Caco-2 (cell line): Measurements from ENCODE around the gene ZC3H14. TPM values are rescaled to one million over a fixed set of nuclear protein-coding genes. Genes with fewer than 3 reads are reported as not detected.
A peak's percentile ranks its signal among the peaks of the same experiment; 100 is the strongest.

Experiments
- BruUV-seq: library from RNA; stranded (reverse); fragments of 400-500 nt; replicated peaks from 2 replicates; lab custom pipeline; 2021; lab: Mats Ljungman, UMichigan
- CTCF ChIA-PET: fragments of 300-600 bp; sonication (Branson Sonifier 250); formaldehyde crosslinking; loops from one replicate; lab custom pipeline; 2022; ENCODE audit warnings: antibody characterized with exemption; lab: Charles Lee
- POLR2A ChIA-PET: fragments of 300-600 bp; sonication (Branson Sonifier 250); formaldehyde crosslinking; loops from one replicate; lab custom pipeline; 2022; ENCODE audit warnings: antibody characterized with exemption; lab: Charles Lee
- DNase-seq, 2 experiments: peaks; one replicate each; pipeline versions ENCODE4 v3.0.0 to v3.0.0-alpha.2; 2020 to 2022
- H3K27me3 ChIP-seq: replicated peaks from 2 replicates; pipeline ENCODE4 v1.6.0; 2011; ENCODE audit warnings: low read length; ENCODE audit not compliant: control insufficient read depth, insufficient read depth
- H3K36me3 ChIP-seq: 2 replicates; pipeline ENCODE4 v1.5.1; 2011; ENCODE audit warnings: low read length; ENCODE audit not compliant: control insufficient read depth, insufficient read depth
- H3K4me1 ChIP-seq: fragments of 250-450 bp; sonication (Bioruptor Pico); 2 replicates; pipeline ENCODE4 v1.5.1; 2020; ENCODE audit warnings: mild to moderate bottlenecking
- H3K4me3 ChIP-seq: 2 replicates; pipeline ENCODE4 v1.5.1; 2011; ENCODE audit warnings: low read depth, mild to moderate bottlenecking, control low read depth, low read length
- H3K9me3 ChIP-seq: fragments of 250-450 bp; sonication (Bioruptor Pico); 2 replicates; pipeline ENCODE4 v1.5.1; 2020; ENCODE audit warnings: mild to moderate bottlenecking, moderate library complexity
- H3K27ac Mint-ChIP-seq: one replicate; pipeline ENCODE4 v1.8.0; 2022; ENCODE audit warnings: mixed read lengths; ENCODE audit not compliant: unreplicated experiment
- H3K27me3 Mint-ChIP-seq: one replicate; pipeline ENCODE4 v1.8.0; 2022; ENCODE audit warnings: mixed read lengths; ENCODE audit not compliant: insufficient read depth, unreplicated experiment
- H3K36me3 Mint-ChIP-seq: one replicate; pipeline ENCODE4 v1.8.0; 2022; ENCODE audit warnings: mild to moderate bottlenecking, mixed read lengths; ENCODE audit not compliant: insufficient read depth, unreplicated experiment
- H3K4me1 Mint-ChIP-seq: one replicate; pipeline ENCODE4 v1.8.0; 2022; ENCODE audit warnings: low read depth, mixed read lengths; ENCODE audit not compliant: unreplicated experiment
- H3K4me3 Mint-ChIP-seq: one replicate; pipeline ENCODE4 v1.8.0; 2022; ENCODE audit warnings: mild to moderate bottlenecking, moderate library complexity, mixed read lengths; ENCODE audit not compliant: unreplicated experiment
- H3K9me3 Mint-ChIP-seq: one replicate; pipeline ENCODE4 v1.8.0; 2022; ENCODE audit warnings: mixed read lengths; ENCODE audit not compliant: unreplicated experiment
- CTCF ChIP-seq, 2 experiments: fragments of 200-600 bp in 1 of 2; IDR thresholded peaks; 1 replicate in 1 of 2; 2 replicates in 1 of 2; pipeline versions ENCODE4 v1.5.1 to v1.8.0; 2011 to 2022; ENCODE audit warnings: antibody characterized with exemption in 1 of 2, control low read depth in 1 of 2, inconsistent platforms in 1 of 2, low read depth in 1 of 2, low read length in 1 of 2, mild to moderate bottlenecking in 1 of 2, moderate library complexity in 1 of 2; ENCODE audit not compliant: insufficient read depth in 1 of 2, severe bottlenecking in 1 of 2, unreplicated experiment in 1 of 2
- intact Hi-C: fragments of 100-400 bp; cut with micrococcal nuclease; formaldehyde crosslinking; loops from one replicate; pipeline ENCODE4 v1.10.0; 2022; ENCODE audit not compliant: unreplicated experiment
- total RNA-seq: library from RNA; stranded (reverse); gene quantifications from 2 replicates; pipeline ENCODE4 v1.2.3, GENCODE V29; 2022

The ZC3H14 gene
- total RNA-seq, 1 experiment from 2014 or later = 77.1 TPM

GRCh38 chr14:88559852-88560251, 3.0 kb upstream of the ZC3H14 start:
- intact Hi-C loops = loop anchor here (1.0 to 5.0 kb wide), 6 partner anchors 68 to 613 kb away; partner anchors contain the start of gene SPATA7
- BruUV-seq = no TSS peak
- peaks cover 22% of the 10 kb centered on the region for H3K4me1 ChIP-seq

GRCh38 chr14:88562532-88562830, 356 bp upstream of the ZC3H14 start:
- peaks cover 14% of the 10 kb centered on the region for H3K36me3 Mint-ChIP-seq
- no peak for DNase-seq
- intact Hi-C loops = loop anchor here (2.0 to 5.0 kb wide), 4 partner anchors 90 to 615 kb away; no protein-coding TSS in a partner anchor
- peaks cover 7% of the 10 kb centered on the region for H3K4me1 Mint-ChIP-seq
- H3K4me3 Mint-ChIP-seq = peak overlapping the region; percentile 73
- H3K27me3 Mint-ChIP-seq = no peaks in the 10 kb centered on the region
- Histone ChIP-seq H3K9me3 (no peaks in the 10 kb centered on the region), H3K4me1 (peaks cover 18% of the 10 kb centered on the region; the same call in 1 of the 2 replicates), H3K4me3 (peak overlapping the region; percentile 99), H3K36me3 (no peaks in the 10 kb centered on the region), H3K27me3 (no peaks in the 10 kb centered on the region)
- CTCF ChIA-PET = no interaction called here
- peak overlapping the region; percentile 44 for H3K27ac Mint-ChIP-seq
- no TSS peak for BruUV-seq
- no peaks in the 10 kb centered on the region for H3K9me3 Mint-ChIP-seq
- POLR2A ChIA-PET = no interaction called here
- TF ChIP-seq CTCF (IDR thresholded peaks at IDR 0.05; ENCODE audit: insufficient read depth in 1 of 2, low read depth in 1 of 2, low read length in 1 of 2, severe bottlenecking in 1 of 2, unreplicated experiment in 1 of 2) = no peak

More at GRCh38 chr14:88559852-88560251, 3.0 kb upstream of the ZC3H14 start:
- peak; percentile 53 to 62 for TF ChIP-seq CTCF (IDR thresholded peaks at IDR 0.05; ENCODE audit: insufficient read depth in 1 of 2, low read depth in 1 of 2, low read length in 1 of 2, severe bottlenecking in 1 of 2, unreplicated experiment in 1 of 2)
- no peaks in the 10 kb centered on the region for H3K9me3 ChIP-seq
- H3K27me3 Mint-ChIP-seq = no peaks in the 10 kb centered on the region
- H3K27me3 ChIP-seq = no peaks in the 10 kb centered on the region
- peaks cover 19% of the 10 kb centered on the region for H3K4me1 Mint-ChIP-seq
- CTCF ChIA-PET = interaction anchor here (0.6 to 1.3 kb wide), 20 partner anchors 17 to 1246 kb away, joined by 3 to 11 read pairs (median 4); no protein-coding TSS in a partner anchor
- H3K9me3 Mint-ChIP-seq = no peaks in the 10 kb centered on the region
- H3K4me3 ChIP-seq = no peak overlapping the region
- H3K36me3 ChIP-seq = no peaks in the 10 kb centered on the region
- H3K4me3 Mint-ChIP-seq = no peak overlapping the region
- H3K36me3 Mint-ChIP-seq = peaks cover 8% of the 10 kb centered on the region
- POLR2A ChIA-PET = no interaction called here
- H3K27ac Mint-ChIP-seq = no peak overlapping the region
- peak in 1 of 2 experiments; percentile 49 for DNase-seq

GRCh38 chr14:88563845-88564244, 1.0 kb downstream of the ZC3H14 start:
- intact Hi-C loops = loop anchor here (2.0 to 5.0 kb wide), 4 partner anchors 92 to 617 kb away; no protein-coding TSS in a partner anchor
- no peak for TF ChIP-seq CTCF (IDR thresholded peaks at IDR 0.05; ENCODE audit: insufficient read depth in 1 of 2, low read depth in 1 of 2, low read length in 1 of 2, severe bottlenecking in 1 of 2, unreplicated experiment in 1 of 2)
- BruUV-seq = no TSS peak
- Histone ChIP-seq H3K4me1 (peaks cover 18% of the 10 kb centered on the region; the same call in 1 of the 2 replicates), H3K27me3 (no peaks in the 10 kb centered on the region), H3K9me3 (no peaks in the 10 kb centered on the region), H3K36me3 (no peaks in the 10 kb centered on the region; the same call in 1 of the 2 replicates), H3K4me3 (peak overlapping the region; percentile 99)
- H3K9me3 Mint-ChIP-seq = no peaks in the 10 kb centered on the region
- peaks cover 27% of the 10 kb centered on the region for H3K36me3 Mint-ChIP-seq
- H3K27me3 Mint-ChIP-seq = no peaks in the 10 kb centered on the region
- H3K27ac Mint-ChIP-seq = peak overlapping the region; percentile 44
- ChIA-PET POLR2A (no interaction called here), CTCF (no interaction called here)
- H3K4me3 Mint-ChIP-seq = peak overlapping the region; percentile 73
- DNase-seq = no peak
- H3K4me1 Mint-ChIP-seq = peaks cover 7% of the 10 kb centered on the region
